Glomerular visceral epithelial cell (primary cell): ENCODE measurements around the gene AMOT.

ENCODE experiments used
- DNase-seq: peaks from one replicate; pipeline ENCODE4 v3.0.0-alpha.2; 2016; ENCODE audit errors: extremely low spot score

The AMOT gene

GRCh38 chrX:112799425-112799824 lies 41.2 kb downstream of the AMOT start:
- no peak for DNase-seq

GRCh38 chrX:112798736-112799135 lies 41.9 kb downstream of the AMOT start:
- DNase-seq = no peak

GRCh38 chrX:112789931-112790330 lies 50.7 kb downstream of the AMOT start:
- no peak for DNase-seq

GRCh38 chrX:112786076-112786475 lies 54.6 kb downstream of the AMOT start:
- no peak for DNase-seq

DNA sequence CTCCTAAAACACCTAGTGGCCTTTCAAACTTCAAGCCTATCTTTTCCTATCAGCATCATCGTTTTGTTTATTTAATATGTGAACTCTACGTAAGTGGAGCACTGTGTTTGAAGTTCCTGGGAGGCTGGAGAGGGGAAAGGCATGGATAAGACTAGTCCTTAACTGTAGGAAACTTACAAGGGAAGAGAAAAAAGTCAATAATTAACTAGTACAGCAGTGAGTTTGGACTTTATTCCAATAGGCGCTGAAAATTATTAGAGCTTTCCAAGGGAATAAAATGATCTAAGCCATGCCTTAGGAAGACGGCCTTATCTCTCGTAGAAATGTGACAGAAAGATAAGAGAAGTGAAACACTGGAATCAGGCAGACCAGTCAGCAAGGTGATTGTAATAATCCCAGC lies 55.3 kb downstream of the AMOT start:
- no peak for DNase-seq

- DNase-seq = no peak
Observed at GRCh38 chrX:112784692-112785091, 55.9 kb downstream of the AMOT start.

DNA sequence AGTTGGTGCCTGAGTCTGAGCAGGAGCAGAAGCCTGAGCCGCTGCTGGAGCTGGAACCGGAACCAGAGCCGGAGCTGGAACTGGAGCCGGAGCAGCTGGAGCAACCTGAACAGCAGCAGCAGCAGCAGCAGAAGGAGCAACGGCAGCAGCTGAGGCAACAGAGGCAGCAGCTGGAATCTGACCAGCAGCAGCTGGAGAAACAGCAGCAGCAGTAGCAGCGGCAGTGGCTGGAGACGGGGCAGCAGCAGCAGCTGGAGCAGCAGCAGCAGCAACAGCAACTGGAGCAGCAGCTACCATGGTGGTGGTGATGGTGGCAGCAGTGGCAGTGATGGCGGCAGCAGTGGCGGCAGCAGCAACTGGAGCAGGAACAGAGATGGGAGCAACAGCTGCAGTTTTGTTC lies 61.5 kb downstream of the AMOT start:
- no peak for DNase-seq

DNA sequence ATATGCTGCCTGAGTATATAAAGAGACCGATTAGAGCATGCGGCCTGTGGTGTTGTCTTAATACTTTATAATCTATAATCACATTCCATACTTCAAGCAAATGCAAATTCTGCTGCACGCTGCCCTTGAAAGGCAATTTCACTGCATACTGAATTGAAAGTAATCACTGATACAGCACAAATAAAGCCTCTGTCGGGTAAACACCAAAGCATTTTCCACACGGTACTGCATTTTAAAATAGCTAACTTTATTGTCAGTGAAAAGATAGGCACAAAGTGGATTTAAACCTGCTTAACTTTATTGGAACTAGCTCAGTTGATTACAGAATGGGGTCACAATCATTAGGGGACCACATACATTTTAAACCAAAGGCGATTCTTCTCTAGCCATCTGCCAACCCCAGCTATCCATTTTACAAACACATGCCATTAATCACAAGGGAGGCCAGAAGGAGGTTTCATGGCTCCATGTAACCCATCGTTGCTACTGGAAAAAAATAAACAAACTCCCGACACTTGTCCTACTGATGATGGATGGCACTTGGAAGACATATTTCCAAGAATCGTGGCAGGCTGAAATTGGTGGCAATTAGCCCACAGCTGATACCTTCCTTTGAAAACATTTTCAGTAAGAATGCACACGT lies 65.9 kb downstream of the AMOT start:
- no peak for DNase-seq

DNA sequence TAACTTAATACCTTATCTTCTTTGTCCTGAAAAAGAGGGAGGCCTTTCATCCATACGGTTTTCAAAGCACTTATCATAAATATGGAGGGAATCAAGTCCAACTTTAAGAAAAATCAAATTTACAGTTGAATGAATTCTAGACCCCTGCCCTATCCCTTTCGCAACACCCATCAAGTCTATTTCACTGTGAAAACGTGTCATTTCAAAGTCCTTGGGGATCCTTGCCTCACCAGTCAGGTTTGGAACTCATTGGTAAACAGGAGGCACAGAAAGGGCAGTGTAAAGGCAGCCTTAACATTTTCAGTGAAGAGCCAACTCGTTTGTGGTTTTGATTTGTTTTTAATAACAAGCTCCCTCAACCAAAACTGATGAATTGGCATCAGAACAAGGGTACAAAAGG lies 66.5 kb downstream of the AMOT start:
- no peak for DNase-seq

- DNase-seq = no peak
Observed at GRCh38 chrX:112769034-112769433, 71.6 kb downstream of the AMOT start.

DNA sequence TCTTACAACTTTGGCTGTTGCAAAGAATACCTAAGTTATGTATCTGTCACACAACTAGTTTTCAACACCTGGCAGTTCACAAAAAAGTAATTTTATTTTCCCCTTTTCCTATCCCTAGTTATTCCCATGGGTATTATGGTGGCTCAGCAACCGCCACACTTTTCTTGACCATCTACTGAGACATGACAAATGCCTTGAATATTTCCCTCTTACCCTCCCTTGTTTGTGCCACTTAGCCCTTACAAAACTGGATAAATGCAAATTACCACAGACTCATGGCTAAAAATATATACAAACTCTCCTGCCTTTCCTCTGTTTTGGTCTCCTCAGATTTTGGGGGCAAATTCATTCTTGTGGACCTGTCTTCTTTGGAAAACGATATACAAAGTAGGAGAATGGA lies 72.1 kb downstream of the AMOT start:
- DNase-seq = no peak

- DNase-seq = no peak
Observed at GRCh38 chrX:112766774-112767173, 73.9 kb downstream of the AMOT start.

DNA sequence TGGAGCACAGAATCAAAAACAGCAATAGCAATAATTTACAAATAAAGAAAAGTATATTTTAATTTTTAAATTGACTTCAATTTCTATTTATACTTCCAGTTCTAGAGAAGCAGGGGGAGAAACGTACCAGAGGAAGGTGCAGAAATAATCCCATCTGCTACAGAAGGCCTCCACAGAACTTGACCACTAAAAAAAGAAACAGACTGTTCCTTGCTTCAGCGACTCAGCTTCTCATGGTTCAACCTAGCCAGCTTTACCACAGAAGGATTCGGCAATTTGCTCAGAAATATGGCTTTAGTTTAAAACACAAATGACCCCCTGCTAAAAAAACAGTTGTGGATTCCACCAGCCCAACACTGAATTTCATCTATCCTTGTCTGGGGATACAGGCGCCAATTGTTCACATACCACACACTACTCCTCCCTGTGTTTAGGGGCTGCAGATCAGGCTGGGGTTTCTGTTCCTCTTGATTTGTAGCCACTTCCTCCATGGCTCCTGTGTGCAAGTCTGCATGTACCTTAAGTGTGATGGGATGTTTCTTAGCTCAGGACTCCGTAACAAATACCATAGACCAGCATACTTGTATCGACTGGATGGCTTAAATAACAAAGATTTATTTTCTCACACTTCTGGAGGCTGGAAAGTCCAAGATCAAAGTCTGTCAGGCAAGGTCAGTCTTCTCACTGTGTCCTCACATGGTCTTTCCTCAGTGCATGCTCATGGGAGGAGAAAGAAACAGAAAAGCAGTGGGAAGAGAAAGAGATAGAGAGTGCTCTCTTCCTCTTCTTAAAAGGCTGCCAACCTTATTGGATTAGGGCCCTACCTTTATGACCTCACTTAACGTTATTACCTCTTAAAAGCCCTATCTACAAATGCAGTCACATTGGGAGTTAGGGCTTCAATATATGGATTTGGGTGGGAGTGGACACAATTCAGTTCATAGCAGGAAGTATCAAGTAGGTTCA lies 79.1 kb downstream of the AMOT start:
- DNase-seq = no peak

- DNase-seq = peak; percentile 7
Observed at GRCh38 chrX:112760697-112761096, 79.9 kb downstream of the AMOT start.

DNA sequence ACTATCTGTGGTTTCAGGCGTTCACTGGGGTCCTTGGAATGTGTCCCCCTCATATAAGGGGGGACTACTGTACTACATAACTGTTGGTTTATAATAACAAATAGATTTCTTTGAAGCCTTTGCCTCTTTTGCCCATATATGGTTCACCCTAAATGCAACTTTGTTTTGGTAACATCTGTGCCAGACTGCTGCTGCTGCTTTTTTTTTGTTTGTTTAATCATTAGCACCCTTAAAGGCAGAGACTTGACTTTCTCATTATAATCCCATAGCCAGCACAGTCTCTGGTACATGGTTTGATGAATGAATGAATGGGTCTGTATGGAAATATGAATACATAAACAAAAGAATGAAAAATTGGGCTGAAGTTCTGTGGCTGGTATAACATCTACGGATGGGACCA lies 80.7 kb downstream of the AMOT start:
- no peak for DNase-seq

DNA sequence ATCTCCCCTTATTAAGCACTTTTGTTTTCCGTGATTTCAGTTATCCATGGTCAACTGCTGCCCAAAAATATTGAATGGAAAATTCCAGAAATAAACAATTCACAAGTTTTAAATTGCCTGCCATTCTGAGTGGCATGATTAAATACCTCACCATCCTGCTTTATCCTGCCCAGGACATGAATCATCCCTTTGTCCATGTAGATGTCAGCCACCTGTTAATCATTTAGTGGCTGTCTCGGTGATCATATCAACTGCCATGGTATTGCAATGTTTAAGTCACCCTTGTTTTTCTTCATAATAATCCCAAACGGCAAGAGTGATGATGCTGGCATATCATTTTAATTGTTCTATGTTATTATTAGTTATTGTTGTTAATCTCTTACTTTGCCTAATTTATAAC lies 81.1 kb downstream of the AMOT start:
- peak; percentile 56 for DNase-seq

DNA sequence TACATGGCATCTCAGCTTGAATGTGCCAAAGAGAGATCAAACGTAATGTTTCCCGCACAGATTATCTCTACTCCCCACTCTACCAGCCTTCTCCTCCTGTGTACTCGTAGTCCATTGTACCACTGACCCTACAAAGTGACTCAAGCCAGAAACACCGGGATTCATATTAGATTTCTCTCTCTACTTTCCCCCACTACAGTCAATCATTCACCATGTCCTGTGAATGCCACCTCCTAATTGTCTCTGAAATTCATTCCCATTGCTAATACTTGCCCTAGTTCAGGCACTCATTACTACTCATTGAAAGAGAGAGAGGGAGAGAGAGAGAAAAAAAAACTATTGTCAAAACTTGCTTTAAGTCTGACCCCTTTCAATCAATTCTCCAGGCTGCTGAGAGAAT lies 82.7 kb downstream of the AMOT start:
- DNase-seq = no peak

GRCh38 chrX:112753116-112753515 lies 87.5 kb downstream of the AMOT start:
- no peak for DNase-seq

GRCh38 chrX:112751076-112751475 lies 89.6 kb downstream of the AMOT start:
- no peak for DNase-seq

- DNase-seq = no peak
Observed at GRCh38 chrX:112746812-112747595, 93.6 kb downstream of the AMOT start.

GRCh38 chrX:112738347-112739033 lies 102.1 kb downstream of the AMOT start:
- no peak for DNase-seq

GRCh38 chrX:112736310-112736709 lies 104.3 kb downstream of the AMOT start:
- no peak for DNase-seq
